Panc1 (cell line): Measurements from ENCODE around the gene SPDEF. TPM values are rescaled to one million over a fixed set of nuclear protein-coding genes. Genes with fewer than 3 reads are reported as not detected.

Experiments used
- ATAC-seq: fragments of 200-7000 bp; cut with Tn5 transposase; 2 replicates; pipeline ENCODE4 v1.9.1; 2020; ENCODE audit warnings: mild to moderate bottlenecking, moderate library complexity
- BruUV-seq: library from RNA; stranded (reverse); fragments of 400-500 nt; replicated peaks from 2 replicates; lab custom pipeline; 2021; lab: Mats Ljungman, UMichigan
- CTCF ChIA-PET: fragments of 300-600 bp; sonication (Branson Sonifier 250); formaldehyde crosslinking; loops from one replicate; lab custom pipeline; 2022; ENCODE audit warnings: antibody characterized with exemption; lab: Charles Lee
- POLR2A ChIA-PET: fragments of 300-600 bp; sonication (Branson Sonifier 250); formaldehyde crosslinking; loops from one replicate; lab custom pipeline; 2022; ENCODE audit warnings: antibody characterized with exemption; lab: Charles Lee
- DNase-seq: peaks from one replicate; pipeline ENCODE4 v3.0.0-alpha.2; 2010; ENCODE audit warnings: low read depth, low spot score
- H3K27ac ChIP-seq: 2 replicates; pipeline ENCODE4 v1.5.1; 2011; ENCODE audit warnings: mild to moderate bottlenecking, low read length, inconsistent platforms
- H3K27me3 ChIP-seq: fragments of 200-500 bp; sonication (Bioruptor generic); 2 replicates; pipeline ENCODE4 v1.6.0; 2014; ENCODE audit warnings: low read length, inconsistent platforms; ENCODE audit not compliant: control insufficient read depth, insufficient read depth
- H3K36me3 ChIP-seq: fragments of 200-500 bp; sonication (Bioruptor generic); 2 replicates; pipeline ENCODE4 v1.5.1; 2014; ENCODE audit warnings: inconsistent platforms, mild to moderate bottlenecking, low read length, moderate library complexity; ENCODE audit not compliant: control insufficient read depth, insufficient read depth
- H3K4me1 ChIP-seq: 2 replicates; pipeline ENCODE4 v1.5.1; 2011; ENCODE audit warnings: inconsistent platforms, mild to moderate bottlenecking, low read length, moderate library complexity; ENCODE audit not compliant: control insufficient read depth, insufficient read depth
- H3K4me3 ChIP-seq, 2 experiments: 2 replicates each; pipeline ENCODE4 v1.5.1; 2011 to 2012; ENCODE audit warnings: low read depth in 2 of 2, low read length in 2 of 2, mild to moderate bottlenecking in 2 of 2, inconsistent platforms in 1 of 2, moderate library complexity in 1 of 2
- H3K9me3 ChIP-seq: fragments of 200-500 bp; sonication (Bioruptor generic); 2 replicates; pipeline ENCODE4 v1.5.1; 2014; ENCODE audit warnings: low read depth, mild to moderate bottlenecking, inconsistent platforms, low read length, moderate library complexity; ENCODE audit not compliant: control insufficient read depth, insufficient read depth
- CTCF ChIP-seq: fragments of 450-650 bp; IDR thresholded peaks from 2 replicates; pipeline ENCODE4 v1.5.1; 2017; ENCODE audit warnings: mild to moderate bottlenecking
- POLR2AphosphoS5 ChIP-seq: IDR thresholded peaks from 2 replicates; pipeline ENCODE4 v1.6.1; 2012; ENCODE audit warnings: mild to moderate bottlenecking, low read depth, low read length, moderate library complexity
- REST ChIP-seq, 2 experiments: IDR thresholded peaks; 2 replicates each; pipeline ENCODE4 v1.6.1; 2011 to 2012; ENCODE audit warnings: low read depth in 2 of 2, control low read depth in 1 of 2, low read length in 1 of 2, mild to moderate bottlenecking in 1 of 2, moderate library complexity in 1 of 2; ENCODE audit not compliant: insufficient read depth in 1 of 2
- SIN3A ChIP-seq: IDR thresholded peaks from 2 replicates; pipeline ENCODE4 v1.6.1; 2012; ENCODE audit warnings: low read depth, mild to moderate bottlenecking, low read length, moderate library complexity, borderline replicate concordance; ENCODE audit not compliant: insufficient read depth
- TCF7L2 ChIP-seq: IDR thresholded peaks from 2 replicates; pipeline ENCODE4 v1.6.1; 2011; ENCODE audit warnings: mild to moderate bottlenecking, low read depth, low read length, inconsistent platforms
- in situ Hi-C: cut with HindIII; loops from 2 replicates; pipeline ENCODE4 v1.10.0; 2016; ENCODE audit warnings: low sequenced_read_pairs, low pct_unique_long_range_greater_than_20kb
- intact Hi-C: fragments of 100-400 bp; cut with micrococcal nuclease; formaldehyde crosslinking; loops from one replicate; pipeline ENCODE4 v1.10.0; 2022; ENCODE audit not compliant: unreplicated experiment
- total RNA-seq: library from RNA; stranded (reverse); gene quantifications from one replicate; pipeline ENCODE4 v1.2.1, GENCODE V29; 2021; ENCODE audit not compliant: unreplicated experiment

The SPDEF gene
- total RNA-seq, 1 experiment from 2014 or later: 1.6 TPM

- Histone ChIP-seq H3K4me1 (no peaks in the 10 kb centered on the region), H3K4me3 (no peak overlapping the region), H3K9me3 (no peaks in the 10 kb centered on the region), H3K36me3 (no peaks in the 10 kb centered on the region), H3K27me3 (no peaks in the 10 kb centered on the region), H3K27ac (no peak overlapping the region)
- intact Hi-C loops: no loop called here
- ATAC-seq (no peak), DNase-seq (no peak)
- CTCF ChIA-PET: interaction anchor here (0.9 kb wide), 1 partner anchor 57 kb away, joined by 3 read pairs; no protein-coding TSS in a partner anchor
- TF ChIP-seq POLR2AphosphoS5: no peak
- in situ Hi-C loops: no loop called here
- POLR2A ChIA-PET: no interaction called here
- no TSS peak for BruUV-seq
These were observed 38.7 kb downstream of the SPDEF start for GRCh38 chr6:34517461-34517881.

- no peaks in the 10 kb centered on the region for H3K36me3 ChIP-seq
- DNase-seq (no peak), ATAC-seq (no peak)
- intact Hi-C loops (no loop called here), in situ Hi-C loops (no loop called here)
- ChIA-PET POLR2A (no interaction called here), CTCF (interaction anchor here (0.9 kb wide), 1 partner anchor 57 kb away, joined by 3 read pairs; no protein-coding TSS in a partner anchor)
- H3K27me3 ChIP-seq: no peaks in the 10 kb centered on the region
- H3K27ac ChIP-seq: no peak overlapping the region
- no peaks in the 10 kb centered on the region for H3K4me1 ChIP-seq
- TF ChIP-seq SIN3A (no peak), REST (IDR thresholded peaks at IDR 0.05; ENCODE audit: insufficient read depth in 1 of 2, low read depth in 2 of 2, low read length in 1 of 2) (no peak), POLR2AphosphoS5 (no peak), TCF7L2 (no peak), CTCF (no peak)
- no peak overlapping the region for H3K4me3 ChIP-seq
- H3K9me3 ChIP-seq: no peaks in the 10 kb centered on the region
- no TSS peak for BruUV-seq
These were observed 39.5 kb downstream of the SPDEF start for GRCh38 chr6:34516391-34517324.
